ENCODE data around the gene WDR82.

GRCh38 chr3:52290596-52291507 is 12.4 kb upstream of the WDR82 start:
- no peak for TF ChIP-seq CTCF (IDR thresholded peaks at IDR 0.05)
- TF ChIP-seq POLR2A (IDR thresholded peaks at IDR 0.05), result no peak
